HEK293T (cell line): Measurements from ENCODE around the gene PSMD2.
A peak's percentile ranks its signal among the peaks of the same experiment; 100 is the strongest.

Experiments used
- CTCF ChIA-PET: fragments of 350-600 bp; formaldehyde crosslinking; extraction: SDS; loops from one replicate; lab custom pipeline; 2021; ENCODE audit warnings: antibody characterized with exemption, inconsistent platforms; lab: Yijun Ruan, JAX
- POLR2A ChIA-PET: fragments of 350-600 bp; formaldehyde crosslinking; extraction: SDS; loops from one replicate; lab custom pipeline; 2020; ENCODE audit warnings: antibody characterized with exemption, inconsistent platforms; lab: Yijun Ruan, JAX
- DNase-seq: peaks from one replicate; pipeline ENCODE4 v3.0.0; 2012; ENCODE audit warnings: mixed read lengths; ENCODE audit errors: extremely low spot score
- ARNT ChIP-seq: fragments of 450-650 bp; IDR thresholded peaks from 2 replicates; pipeline ENCODE4 v1.6.1; 2017; ENCODE audit warnings: mild to moderate bottlenecking
- BHLHE40 ChIP-seq: fragments of 450-650 bp; IDR thresholded peaks from 2 replicates; pipeline ENCODE4 v1.6.1; 2016; ENCODE audit warnings: mild to moderate bottlenecking, moderate library complexity, borderline replicate concordance
- CTBP1 ChIP-seq: fragments of 450-650 bp; IDR thresholded peaks from 2 replicates; pipeline ENCODE4 v1.6.1; 2016; ENCODE audit warnings: borderline replicate concordance
- ELF4 ChIP-seq: fragments of 450-650 bp; IDR thresholded peaks from 2 replicates; pipeline ENCODE4 v1.6.1; 2017; ENCODE audit warnings: antibody characterized with exemption
- FOXA1 ChIP-seq: fragments of 450-650 bp; IDR thresholded peaks from 2 replicates; pipeline ENCODE4 v1.6.1; 2016; ENCODE audit warnings: mild to moderate bottlenecking
- FOXK2 ChIP-seq: fragments of 450-650 bp; IDR thresholded peaks from 2 replicates; pipeline ENCODE4 v1.6.1; 2016; ENCODE audit warnings: mild to moderate bottlenecking
- FOXM1 ChIP-seq: fragments of 450-650 bp; IDR thresholded peaks from 2 replicates; pipeline ENCODE4 v1.6.1; 2017; ENCODE audit warnings: mild to moderate bottlenecking, borderline replicate concordance
- HDGF ChIP-seq: fragments of 450-650 bp; IDR thresholded peaks from 2 replicates; pipeline ENCODE4 v1.6.1; 2017; ENCODE audit warnings: antibody characterized with exemption, borderline replicate concordance
- L3MBTL2 ChIP-seq: fragments of 450-650 bp; conservative IDR thresholded peaks from 2 replicates; pipeline ENCODE4 v1.6.1; 2016; ENCODE audit warnings: mild to moderate bottlenecking
- LEF1 ChIP-seq: fragments of 450-650 bp; IDR thresholded peaks from 2 replicates; pipeline ENCODE4 v1.6.1; 2017; ENCODE audit warnings: mild to moderate bottlenecking, borderline replicate concordance
- NFRKB ChIP-seq: fragments of 450-650 bp; IDR thresholded peaks from 2 replicates; pipeline ENCODE4 v1.6.1; 2016; ENCODE audit warnings: mild to moderate bottlenecking, moderate library complexity
- SP1 ChIP-seq: fragments of 450-650 bp; IDR thresholded peaks from 2 replicates; pipeline ENCODE4 v1.6.1; 2017
- SUZ12 ChIP-seq: fragments of 450-650 bp; IDR thresholded peaks from 2 replicates; pipeline ENCODE4 v1.6.1; 2016; ENCODE audit warnings: mild to moderate bottlenecking
- TARDBP ChIP-seq: fragments of 450-650 bp; IDR thresholded peaks from 2 replicates; pipeline ENCODE4 v1.6.1; 2016
- ZNF384 ChIP-seq: fragments of 450-650 bp; IDR thresholded peaks from 2 replicates; pipeline ENCODE4 v1.6.1; 2016
- TF ChIP-seq, protein P1 (sequence below): fragments of 450-650 bp; IDR thresholded peaks from 2 replicates; pipeline ENCODE4 v1.6.1; 2016

Gene PSMD2

DNA sequence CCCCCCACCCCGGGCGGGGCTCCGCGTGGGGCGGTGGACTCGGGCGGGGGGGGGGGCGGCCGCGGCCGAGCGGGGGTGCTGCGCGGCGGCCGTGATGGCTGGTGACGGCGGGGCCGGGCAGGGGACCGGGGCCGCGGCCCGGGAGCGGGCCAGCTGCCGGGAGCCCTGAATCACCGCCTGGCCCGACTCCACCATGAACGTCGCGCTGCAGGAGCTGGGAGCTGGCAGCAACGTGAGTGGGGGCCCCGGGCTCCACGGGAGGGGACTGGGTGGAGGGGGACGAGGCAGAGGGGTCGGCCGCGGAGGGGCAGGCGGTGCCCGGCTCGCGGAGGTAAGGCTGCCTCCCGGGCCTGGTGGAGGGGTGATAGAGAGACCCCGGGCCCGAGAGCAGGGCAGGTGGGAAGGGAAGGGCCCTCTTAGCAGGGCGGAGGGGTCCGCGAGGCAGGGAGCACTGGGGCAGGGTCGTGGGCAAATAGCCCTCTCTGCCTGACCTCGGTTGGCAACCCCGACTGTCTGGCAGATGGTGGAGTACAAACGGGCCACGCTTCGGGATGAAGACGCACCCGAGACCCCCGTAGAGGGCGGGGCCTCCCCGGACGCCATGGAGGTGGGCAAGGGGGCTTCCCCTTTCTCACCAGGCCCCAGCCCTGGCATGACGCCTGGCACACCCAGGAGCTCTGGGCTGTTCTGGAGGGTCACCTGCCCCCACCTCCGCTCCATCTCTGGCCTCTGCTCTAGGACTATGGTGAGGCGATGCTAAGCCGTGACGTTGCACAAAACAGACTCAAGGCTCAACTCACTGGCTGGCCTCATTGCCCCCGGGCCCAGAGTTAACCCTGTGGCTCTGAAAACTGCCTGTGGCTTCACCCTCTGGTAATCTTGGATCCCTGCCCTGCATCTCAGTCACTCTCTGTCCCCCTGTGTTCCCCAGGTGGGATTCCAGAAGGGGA, 22.8 kb upstream of the PSMD2 start, which contains the start of gene ECE2:
Gene ECE2 (plus strand): TSS at position 62 of the 950 bp plus-strand sequence. CDS start 132 bp downstream, at position 194.
- CTCF ChIA-PET = interaction anchor here (0.6 kb wide), 1 partner anchor 131 kb away, joined by 3 read pairs; no protein-coding TSS in a partner anchor
- TF ChIP-seq FOXA1 (no peak), FOXK2 (no peak), SUZ12 (no peak), CTBP1 (no peak), LEF1 (no peak), ARNT (no peak), BHLHE40 (no peak), NFRKB (no peak)
- TF ChIP-seq, protein P1, sequence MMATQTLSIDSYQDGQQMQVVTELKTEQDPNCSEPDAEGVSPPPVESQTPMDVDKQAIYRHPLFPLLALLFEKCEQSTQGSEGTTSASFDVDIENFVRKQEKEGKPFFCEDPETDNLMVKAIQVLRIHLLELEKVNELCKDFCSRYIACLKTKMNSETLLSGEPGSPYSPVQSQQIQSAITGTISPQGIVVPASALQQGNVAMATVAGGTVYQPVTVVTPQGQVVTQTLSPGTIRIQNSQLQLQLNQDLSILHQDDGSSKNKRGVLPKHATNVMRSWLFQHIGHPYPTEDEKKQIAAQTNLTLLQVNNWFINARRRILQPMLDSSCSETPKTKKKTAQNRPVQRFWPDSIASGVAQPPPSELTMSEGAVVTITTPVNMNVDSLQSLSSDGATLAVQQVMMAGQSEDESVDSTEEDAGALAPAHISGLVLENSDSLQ = no peak
- DNase-seq = no peak
- POLR2A ChIA-PET = no interaction called here

DNA sequence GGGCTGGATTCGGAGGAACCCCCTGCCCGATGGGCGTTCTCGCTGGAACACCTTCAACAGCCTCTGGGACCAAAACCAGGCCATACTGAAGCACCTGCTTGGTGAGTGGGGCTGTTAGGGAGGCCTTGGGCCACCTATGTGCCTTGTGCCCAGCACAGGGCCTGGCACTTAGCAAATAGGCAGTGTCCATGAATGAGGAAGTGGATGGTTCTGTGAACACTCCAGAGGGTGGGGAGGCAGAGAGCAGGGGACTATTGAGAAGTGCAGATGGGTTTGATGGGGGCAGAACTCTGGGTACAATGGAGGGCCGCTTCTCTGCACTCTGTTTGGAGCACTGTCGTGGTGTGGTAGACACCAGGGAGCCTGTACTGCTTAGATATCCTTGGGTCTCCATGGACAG, 21.7 kb upstream of the PSMD2 start:
- CTCF ChIA-PET = no interaction called here
- DNase-seq = no peak
- TF ChIP-seq FOXM1 = no peak
- no peak for TF ChIP-seq SUZ12
- no peak for TF ChIP-seq LEF1
- no peak for TF ChIP-seq TARDBP
- no peak for TF ChIP-seq ARNT
- no peak for TF ChIP-seq FOXA1
- no peak for TF ChIP-seq BHLHE40
- no peak for TF ChIP-seq SP1
- no peak for TF ChIP-seq FOXK2
- no peak for TF ChIP-seq ZNF384
- TF ChIP-seq CTBP1 = no peak
- POLR2A ChIA-PET = no interaction called here

DNA sequence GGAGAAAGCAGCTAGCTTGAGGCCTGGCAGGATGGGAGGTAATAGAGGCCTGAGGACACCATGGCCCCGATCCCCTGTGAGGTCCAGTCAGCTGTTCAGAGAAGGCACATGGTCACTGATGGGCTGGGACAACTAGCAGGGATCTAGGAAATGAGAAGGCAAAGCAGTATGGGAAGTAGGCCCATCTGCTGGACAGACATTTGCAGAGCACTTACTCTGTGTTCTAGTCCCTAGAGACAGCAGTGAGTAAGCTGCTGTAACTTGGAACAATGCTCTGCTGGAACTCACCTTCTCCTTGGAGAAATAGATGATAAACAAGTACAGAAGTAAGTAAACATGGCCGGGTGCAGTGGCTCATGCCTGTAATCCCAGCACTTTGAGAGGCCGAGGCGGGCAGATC, 16.1 kb upstream of the PSMD2 start:
- CTCF ChIA-PET = no interaction called here
- DNase-seq = no peak
- TF ChIP-seq HDGF (no peak), ARNT (no peak), FOXA1 (no peak), TARDBP (no peak), ELF4 (no peak), SUZ12 (no peak), NFRKB (no peak), CTBP1 (no peak), FOXK2 (no peak), LEF1 (no peak), FOXM1 (no peak), ZNF384 (no peak), BHLHE40 (no peak), SP1 (no peak), L3MBTL2 (no peak)
- TF ChIP-seq, protein P1 = no peak
- POLR2A ChIA-PET = no interaction called here

GRCh38 chr3:184283681-184284080, 15.4 kb upstream of the PSMD2 start:
- POLR2A ChIA-PET = no interaction called here
- CTCF ChIA-PET = no interaction called here
- DNase-seq = no peak
- no peak for TF ChIP-seq SUZ12
- TF ChIP-seq HDGF = no peak
- no peak for TF ChIP-seq LEF1
- no peak for TF ChIP-seq FOXM1
- no peak for TF ChIP-seq L3MBTL2
- TF ChIP-seq TARDBP = no peak
- TF ChIP-seq FOXA1 = no peak
- no peak for TF ChIP-seq CTBP1
- TF ChIP-seq, protein P1 = no peak
- TF ChIP-seq ELF4 = no peak
- TF ChIP-seq BHLHE40 = no peak
- no peak for TF ChIP-seq ZNF384
- no peak for TF ChIP-seq NFRKB
- TF ChIP-seq FOXK2 = no peak
- no peak for TF ChIP-seq SP1
- no peak for TF ChIP-seq ARNT

DNA sequence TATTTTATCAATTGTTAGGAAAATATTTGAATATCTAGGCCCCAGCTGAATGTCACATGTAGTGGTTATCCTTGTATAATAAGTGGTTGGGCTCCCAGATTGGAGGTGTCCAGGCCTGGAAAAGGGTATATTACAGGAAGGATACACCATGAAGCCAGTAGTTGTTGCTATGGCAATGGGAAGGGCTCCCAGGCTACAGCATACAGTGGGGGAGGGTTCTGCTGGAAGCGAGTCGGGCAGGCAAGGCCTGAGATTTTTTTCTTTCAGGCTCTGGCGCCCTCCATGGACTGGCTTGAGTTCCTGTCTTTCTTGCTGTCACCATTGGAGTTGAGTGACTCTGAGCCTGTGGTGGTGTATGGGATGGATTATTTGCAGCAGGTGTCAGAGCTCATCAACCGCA, 14.3 kb upstream of the PSMD2 start:
- ChIA-PET POLR2A (no interaction called here), CTCF (interaction anchor here (1.3 kb wide), 1 partner anchor 57 kb away, joined by 3 read pairs; no protein-coding TSS in a partner anchor)
- TF ChIP-seq, protein P1 = peak; percentile 51; the same call in 1 of the 2 replicates
- TF ChIP-seq BHLHE40 = no peak
- DNase-seq = peak; percentile 78
